Measurements from ENCODE around the gene TOR1AIP1. TPM values are rescaled to one million over a fixed set of nuclear protein-coding genes. Genes with fewer than 3 reads are reported as not detected.

TOR1AIP1 gene
- total RNA-seq, 4 donors from 2014 or later, result 35.7 to 53.7 (median 48.8) TPM

DNA sequence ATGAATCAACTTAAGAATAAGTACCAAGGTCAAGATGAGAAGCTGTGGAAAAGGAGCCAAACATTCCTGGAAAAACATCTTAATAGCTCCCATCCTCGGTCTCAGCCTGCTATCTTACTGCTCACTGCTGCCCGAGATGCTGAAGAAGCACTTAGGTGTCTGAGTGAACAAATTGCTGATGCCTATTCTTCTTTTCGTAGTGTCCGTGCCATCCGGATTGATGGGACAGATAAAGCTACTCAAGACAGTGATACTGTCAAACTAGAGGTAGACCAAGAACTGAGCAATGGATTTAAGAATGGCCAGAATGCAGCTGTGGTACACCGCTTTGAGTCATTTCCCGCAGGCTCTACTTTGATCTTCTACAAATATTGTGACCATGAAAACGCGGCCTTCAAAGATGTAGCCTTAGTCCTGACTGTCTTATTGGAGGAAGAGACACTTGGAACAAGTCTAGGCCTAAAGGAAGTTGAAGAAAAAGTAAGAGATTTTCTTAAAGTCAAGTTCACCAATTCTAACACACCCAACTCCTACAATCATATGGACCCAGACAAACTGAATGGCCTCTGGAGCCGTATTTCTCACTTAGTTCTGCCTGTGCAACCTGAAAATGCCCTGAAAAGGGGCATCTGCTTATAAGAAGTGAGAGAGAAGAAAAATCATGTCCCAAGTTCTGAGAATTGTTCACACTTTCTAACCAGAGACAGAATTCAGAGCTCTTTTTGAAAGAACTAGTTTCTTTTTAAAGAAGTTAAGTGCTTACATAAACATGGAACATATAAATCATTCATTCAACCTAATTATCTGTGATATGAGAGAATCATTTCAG, 35.7 kb downstream of the TOR1AIP1 start:
- intact Hi-C loops (cut with DNase I; ENCODE audit: low total_unique reads), result no loop called here
- DNase-seq (ENCODE audit: low spot score in 2 of 2), result no peak
- TF ChIP-seq, protein P1, sequence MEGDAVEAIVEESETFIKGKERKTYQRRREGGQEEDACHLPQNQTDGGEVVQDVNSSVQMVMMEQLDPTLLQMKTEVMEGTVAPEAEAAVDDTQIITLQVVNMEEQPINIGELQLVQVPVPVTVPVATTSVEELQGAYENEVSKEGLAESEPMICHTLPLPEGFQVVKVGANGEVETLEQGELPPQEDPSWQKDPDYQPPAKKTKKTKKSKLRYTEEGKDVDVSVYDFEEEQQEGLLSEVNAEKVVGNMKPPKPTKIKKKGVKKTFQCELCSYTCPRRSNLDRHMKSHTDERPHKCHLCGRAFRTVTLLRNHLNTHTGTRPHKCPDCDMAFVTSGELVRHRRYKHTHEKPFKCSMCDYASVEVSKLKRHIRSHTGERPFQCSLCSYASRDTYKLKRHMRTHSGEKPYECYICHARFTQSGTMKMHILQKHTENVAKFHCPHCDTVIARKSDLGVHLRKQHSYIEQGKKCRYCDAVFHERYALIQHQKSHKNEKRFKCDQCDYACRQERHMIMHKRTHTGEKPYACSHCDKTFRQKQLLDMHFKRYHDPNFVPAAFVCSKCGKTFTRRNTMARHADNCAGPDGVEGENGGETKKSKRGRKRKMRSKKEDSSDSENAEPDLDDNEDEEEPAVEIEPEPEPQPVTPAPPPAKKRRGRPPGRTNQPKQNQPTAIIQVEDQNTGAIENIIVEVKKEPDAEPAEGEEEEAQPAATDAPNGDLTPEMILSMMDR (IDR thresholded peaks at IDR 0.05), result no peak
- no peak for TF ChIP-seq POLR2A (IDR thresholded peaks at IDR 0.05)
- 79 to 82% methylated on average over 10 of the region's 10 CpGs for WGBS, 2 donors
- no peak overlapping the region for H3K4me3 ChIP-seq (ENCODE audit: low read depth, poor library complexity, severe bottlenecking)

DNA sequence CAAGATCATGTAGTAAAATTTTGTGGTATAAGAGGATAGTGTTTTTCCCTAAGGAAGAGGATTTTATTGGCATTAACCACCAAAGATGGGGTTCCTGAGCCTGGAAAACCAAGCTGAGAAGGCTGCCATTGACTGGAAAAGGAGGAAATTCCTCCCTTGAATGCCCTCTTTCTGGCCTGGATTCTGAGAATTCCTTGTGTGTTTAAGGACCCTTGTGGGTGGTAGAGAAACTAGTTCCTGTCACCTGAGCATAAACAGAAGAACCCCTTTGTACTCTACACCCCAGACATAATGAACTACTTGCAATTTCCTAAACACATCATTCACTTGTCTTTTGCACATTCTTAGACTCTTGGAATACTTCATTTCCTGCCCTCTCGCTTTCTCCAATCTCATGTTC, 39.4 kb downstream of the TOR1AIP1 start:
- 87 to 94% methylated on average over 1 of the region's 1 CpG for WGBS, 2 donors
- TF ChIP-seq, protein P1 (IDR thresholded peaks at IDR 0.05), result no peak
- no peak for TF ChIP-seq POLR2A (IDR thresholded peaks at IDR 0.05)
- intact Hi-C loops (cut with DNase I; ENCODE audit: low total_unique reads), result no loop called here
- DNase-seq (ENCODE audit: low spot score in 2 of 2), result no peak
- H3K4me3 ChIP-seq (ENCODE audit: low read depth, poor library complexity, severe bottlenecking), result no peak overlapping the region

DNA sequence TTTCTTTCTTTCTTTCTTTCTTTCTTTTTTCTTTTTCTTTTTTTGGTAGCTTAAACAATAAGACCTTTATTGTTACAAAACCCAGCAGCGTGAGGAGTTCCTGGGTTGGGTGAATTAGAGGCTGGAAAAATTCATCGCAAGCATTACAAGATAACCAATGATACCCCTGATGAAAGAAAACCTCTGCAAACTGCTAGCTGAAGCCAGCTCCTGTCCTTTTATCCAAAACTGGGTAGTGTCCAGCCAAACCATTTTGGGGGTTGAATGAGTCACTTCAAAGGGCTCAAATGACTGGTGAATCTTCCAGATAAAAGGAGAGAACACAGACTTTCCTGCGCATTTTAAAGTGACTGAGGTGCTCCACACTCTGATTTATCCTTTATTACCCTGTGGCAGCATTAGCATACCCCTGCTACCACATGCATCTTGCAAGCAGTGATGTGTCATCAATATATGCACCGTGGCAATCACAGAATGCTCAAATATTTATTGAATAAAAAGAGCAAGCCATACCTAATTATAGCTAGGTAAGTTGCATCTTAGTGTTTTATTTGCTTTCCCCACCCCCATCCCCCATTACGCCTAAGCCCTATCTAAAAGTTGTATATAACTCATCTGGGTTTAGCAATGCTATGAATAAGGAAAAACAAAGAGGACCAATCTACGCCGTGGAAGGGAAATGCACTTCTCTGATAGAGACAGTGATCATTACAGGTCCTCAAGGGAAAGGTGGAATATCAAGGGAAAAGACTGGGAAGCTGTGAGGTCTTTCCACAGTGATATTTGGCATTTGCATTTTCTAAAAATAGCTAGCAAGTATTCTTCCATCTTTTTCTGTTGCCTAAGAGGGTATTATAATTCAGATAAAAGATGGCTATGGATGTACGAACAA, 40.1 kb downstream of the TOR1AIP1 start:
- TF ChIP-seq POLR2A (IDR thresholded peaks at IDR 0.05), result no peak
- TF ChIP-seq, protein P1 (IDR thresholded peaks at IDR 0.05), result no peak
- intact Hi-C loops (cut with DNase I; ENCODE audit: low total_unique reads), result no loop called here
- no peak overlapping the region for H3K4me3 ChIP-seq (ENCODE audit: low read depth, poor library complexity, severe bottlenecking)
- WGBS, 2 donors, result 85 to 89% methylated on average over 8 of the region's 8 CpGs
- DNase-seq (ENCODE audit: low spot score in 2 of 2), result no peak

DNA sequence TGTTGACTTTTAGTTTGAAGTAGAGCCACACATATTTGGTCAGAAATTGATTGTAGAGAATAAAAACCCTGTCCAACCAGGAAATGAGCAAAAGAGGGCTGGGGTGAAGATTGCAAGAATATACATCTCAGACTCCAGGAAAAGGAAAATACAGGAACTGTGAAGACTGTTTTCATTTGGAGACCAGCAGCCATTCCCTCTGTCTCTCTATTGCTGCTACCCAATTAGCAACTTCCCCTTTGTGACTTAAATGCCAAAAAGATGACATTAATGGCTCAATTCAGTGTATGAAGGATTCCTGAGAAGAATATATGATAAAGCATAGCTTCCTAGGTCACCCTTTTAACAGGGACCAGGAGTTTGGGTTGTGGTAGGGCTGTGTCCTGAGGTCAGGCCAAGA, 40.9 kb downstream of the TOR1AIP1 start:
- no peak for DNase-seq (ENCODE audit: low spot score in 2 of 2)
- H3K4me3 ChIP-seq (ENCODE audit: low read depth, poor library complexity, severe bottlenecking), result no peak overlapping the region
- TF ChIP-seq POLR2A (IDR thresholded peaks at IDR 0.05), result no peak
- TF ChIP-seq, protein P1 (IDR thresholded peaks at IDR 0.05), result no peak
- intact Hi-C loops (cut with DNase I; ENCODE audit: low total_unique reads), result no loop called here

DNA sequence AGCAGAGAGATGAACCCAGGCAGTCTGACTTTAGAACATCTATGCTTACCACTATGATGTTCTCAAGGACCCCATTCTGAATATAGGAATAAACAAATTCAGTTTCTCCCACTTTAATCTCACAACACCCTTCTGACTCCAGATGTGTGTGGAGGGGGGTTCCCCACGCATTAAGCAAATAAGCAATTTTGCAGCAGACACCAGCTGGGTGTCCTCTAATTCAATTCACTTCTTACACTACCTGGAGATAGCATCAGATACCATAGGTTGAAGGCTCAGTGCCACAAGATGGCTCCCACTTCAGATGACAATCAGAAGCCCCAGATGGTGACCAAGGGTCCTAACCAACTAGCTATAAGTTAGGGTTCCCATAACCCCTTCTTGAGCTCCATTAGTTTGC, 42.2 kb downstream of the TOR1AIP1 start:
- no peak overlapping the region for H3K4me3 ChIP-seq (ENCODE audit: low read depth, poor library complexity, severe bottlenecking)
- no peak for DNase-seq (ENCODE audit: low spot score in 2 of 2)
- intact Hi-C loops (cut with DNase I; ENCODE audit: low total_unique reads), result no loop called here
- TF ChIP-seq, protein P1 (IDR thresholded peaks at IDR 0.05), result no peak
- WGBS, 2 donors, result 92 to 100% methylated on average over 1 of the region's 1 CpG

All from lower leg skin (tissue), 4 donors.